ENCODE data around the gene FHL2.
A peak's percentile ranks its signal among the peaks of the same experiment; 100 is the strongest.
"Not testable (repeated sequence)": the region's sequence is repeated elsewhere in the genome, so short reads cannot be mapped to it uniquely, and the experiment has no call there.

The FHL2 gene

DNA sequence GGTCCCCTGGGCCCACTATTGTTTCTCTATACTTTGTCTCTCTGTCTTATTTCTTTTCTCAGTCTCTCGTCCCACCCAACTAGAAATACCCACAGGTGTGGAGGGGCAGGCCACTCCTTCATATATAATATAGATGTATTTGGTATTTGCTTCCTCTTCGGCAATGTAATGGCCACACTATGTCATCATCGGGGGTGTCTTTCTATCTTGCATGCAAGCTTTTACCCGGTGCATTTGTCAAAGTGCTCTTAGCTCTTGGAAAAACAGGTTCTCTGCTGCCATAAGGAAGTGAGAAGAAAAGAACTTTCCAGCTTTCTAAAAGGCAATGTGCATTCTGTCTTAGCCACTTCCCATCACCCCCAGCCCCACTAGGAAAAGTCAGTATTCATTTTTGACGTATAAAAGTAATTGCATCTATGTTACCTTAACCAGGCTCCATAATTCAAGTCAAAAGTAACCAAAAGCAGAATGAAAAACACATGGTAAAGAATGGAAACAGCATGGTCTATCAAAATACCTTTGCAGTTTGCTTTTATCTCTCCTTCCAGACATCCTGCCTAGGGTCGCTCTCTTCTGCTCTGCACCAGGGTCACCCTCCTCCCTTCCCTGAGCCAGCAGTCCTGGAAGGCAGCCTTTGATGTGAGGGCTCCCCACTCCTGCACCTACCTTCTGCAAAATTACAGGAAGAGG is 27.2 kb upstream of the FHL2 start:
- in situ Hi-C loops (cut with MboI; ENCODE audit: low pct_unique_long_range_greater_than_20kb, low sequenced_read_pairs): no loop called here
- no peak for DNase-seq

DNA sequence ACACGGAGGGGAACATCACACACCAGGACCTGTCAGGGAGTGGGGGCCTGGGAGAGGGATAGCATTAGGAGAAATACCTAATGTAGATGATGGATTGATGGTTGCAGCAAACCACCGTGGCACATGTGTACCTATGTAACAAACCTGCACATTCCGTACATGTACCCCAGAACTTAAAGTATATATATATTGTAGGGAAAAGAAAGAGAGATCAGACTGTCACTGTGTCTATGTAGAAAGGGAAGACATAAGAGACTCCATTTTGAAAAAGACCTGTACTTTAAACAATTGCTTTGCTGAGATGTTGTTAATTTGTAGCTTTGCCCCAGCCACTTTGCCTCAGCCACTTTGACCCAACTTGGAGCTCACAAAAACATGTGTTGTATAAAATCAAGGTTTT is 26.0 kb upstream of the FHL2 start:
- in situ Hi-C loops (cut with MboI; ENCODE audit: low pct_unique_long_range_greater_than_20kb, low sequenced_read_pairs); DNase-seq: not testable (repeated sequence)

- DNase-seq: no peak
- in situ Hi-C loops (cut with MboI; ENCODE audit: low pct_unique_long_range_greater_than_20kb, low sequenced_read_pairs): no loop called here
Observed at GRCh38 chr2:105422801-105423200, 23.9 kb upstream of the FHL2 start.

DNA sequence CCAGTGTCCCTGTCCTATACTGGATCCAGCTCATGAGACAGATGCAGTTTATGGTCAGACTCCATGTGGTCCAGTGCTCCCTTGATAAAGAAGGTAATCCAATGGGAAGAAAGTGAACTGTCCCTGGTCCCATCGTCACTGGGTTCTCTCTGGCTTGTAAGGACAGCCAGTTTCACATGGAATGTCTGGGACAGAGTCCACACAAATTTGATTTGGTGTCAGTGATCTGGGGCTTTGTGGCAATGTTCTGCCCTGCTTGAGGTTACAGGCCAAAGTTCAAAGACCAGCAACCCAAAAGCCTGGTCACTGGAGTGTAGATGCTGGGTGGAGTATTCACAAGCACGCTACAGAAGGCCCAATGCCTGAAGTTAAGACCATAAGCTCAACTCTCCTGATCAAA is 22.2 kb upstream of the FHL2 start:
- DNase-seq: no peak
- in situ Hi-C loops (cut with MboI; ENCODE audit: low pct_unique_long_range_greater_than_20kb, low sequenced_read_pairs): no loop called here

DNA sequence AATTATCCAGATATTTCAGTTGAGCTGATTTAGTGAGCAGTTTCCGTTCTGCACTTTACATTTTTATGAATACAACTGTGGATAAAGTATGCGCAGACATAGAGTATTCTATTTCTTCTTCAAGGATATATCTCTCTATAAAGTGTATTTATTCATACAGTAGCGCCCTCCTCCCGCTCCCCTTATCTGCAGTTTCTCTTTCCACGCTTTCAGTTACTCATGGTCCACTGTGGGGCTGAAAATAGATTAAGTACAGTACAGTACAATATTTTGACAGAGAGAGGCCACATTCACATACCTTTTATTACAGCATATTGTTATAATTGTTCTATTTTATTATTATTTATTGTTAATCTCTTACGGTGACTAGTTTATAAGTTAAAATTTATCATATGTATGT is 19.7 kb upstream of the FHL2 start:
- DNase-seq: no peak
- in situ Hi-C loops (cut with MboI; ENCODE audit: low pct_unique_long_range_greater_than_20kb, low sequenced_read_pairs): no loop called here

DNA sequence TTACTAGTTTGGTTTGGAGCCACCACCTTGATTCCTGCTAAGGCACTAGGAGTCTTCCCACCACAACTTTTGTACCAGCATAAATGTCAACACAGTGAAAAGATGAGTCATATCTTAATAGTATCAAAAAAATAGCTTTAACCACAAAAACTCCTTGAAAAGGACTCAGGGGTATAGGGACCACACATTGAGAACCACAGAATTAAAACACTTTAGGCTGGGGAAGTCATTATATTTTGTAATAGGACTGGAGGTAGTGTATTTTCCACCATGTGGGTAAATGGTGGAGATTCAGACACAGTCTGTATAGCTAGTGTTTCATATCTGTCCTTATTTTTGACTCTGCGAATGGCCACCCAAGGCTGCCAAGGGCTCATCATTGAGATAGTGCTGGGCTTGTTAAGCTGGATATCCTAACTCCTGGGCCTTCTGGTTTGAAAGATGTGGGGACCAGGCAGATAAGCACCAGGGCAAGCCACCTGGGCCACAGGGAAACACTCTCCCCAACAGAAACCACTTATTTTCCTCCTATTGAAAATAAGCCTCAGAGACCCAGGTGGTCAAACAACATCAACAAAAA is 19.1 kb upstream of the FHL2 start:
- no peak for DNase-seq
- in situ Hi-C loops (cut with MboI; ENCODE audit: low pct_unique_long_range_greater_than_20kb, low sequenced_read_pairs): no loop called here

- no peak for DNase-seq
- in situ Hi-C loops (cut with MboI; ENCODE audit: low pct_unique_long_range_greater_than_20kb, low sequenced_read_pairs): no loop called here
Observed at GRCh38 chr2:105416156-105416555, 17.3 kb upstream of the FHL2 start.

- no peak for DNase-seq
- in situ Hi-C loops (cut with MboI; ENCODE audit: low pct_unique_long_range_greater_than_20kb, low sequenced_read_pairs): no loop called here
Observed at GRCh38 chr2:105415007-105415406, 16.2 kb upstream of the FHL2 start.

DNA sequence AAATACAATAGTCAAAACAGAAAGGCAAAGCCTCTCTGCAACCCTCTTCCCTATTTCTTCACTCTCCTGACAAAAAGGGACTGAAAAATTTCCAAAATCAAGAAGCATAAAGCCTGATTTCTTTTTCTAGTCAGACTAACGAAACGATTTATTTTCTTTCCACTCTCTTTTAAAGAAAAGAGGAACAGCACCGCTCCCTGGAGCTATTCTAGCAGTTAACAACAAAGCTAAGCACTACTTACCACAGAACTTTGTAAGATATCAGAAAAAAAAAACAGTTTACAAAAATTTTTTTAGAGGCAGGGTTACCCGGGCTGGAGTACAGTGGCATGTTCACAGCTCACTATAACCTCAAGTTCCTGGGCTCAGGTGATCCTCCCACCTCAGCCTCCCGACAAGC is 14.4 kb upstream of the FHL2 start:
- peak; percentile 34 for DNase-seq
- in situ Hi-C loops (cut with MboI; ENCODE audit: low pct_unique_long_range_greater_than_20kb, low sequenced_read_pairs): no loop called here

- in situ Hi-C loops (cut with MboI; ENCODE audit: low pct_unique_long_range_greater_than_20kb, low sequenced_read_pairs): no loop called here
- DNase-seq: no peak
Observed at GRCh38 chr2:105412584-105412983, 13.7 kb upstream of the FHL2 start.

DNA sequence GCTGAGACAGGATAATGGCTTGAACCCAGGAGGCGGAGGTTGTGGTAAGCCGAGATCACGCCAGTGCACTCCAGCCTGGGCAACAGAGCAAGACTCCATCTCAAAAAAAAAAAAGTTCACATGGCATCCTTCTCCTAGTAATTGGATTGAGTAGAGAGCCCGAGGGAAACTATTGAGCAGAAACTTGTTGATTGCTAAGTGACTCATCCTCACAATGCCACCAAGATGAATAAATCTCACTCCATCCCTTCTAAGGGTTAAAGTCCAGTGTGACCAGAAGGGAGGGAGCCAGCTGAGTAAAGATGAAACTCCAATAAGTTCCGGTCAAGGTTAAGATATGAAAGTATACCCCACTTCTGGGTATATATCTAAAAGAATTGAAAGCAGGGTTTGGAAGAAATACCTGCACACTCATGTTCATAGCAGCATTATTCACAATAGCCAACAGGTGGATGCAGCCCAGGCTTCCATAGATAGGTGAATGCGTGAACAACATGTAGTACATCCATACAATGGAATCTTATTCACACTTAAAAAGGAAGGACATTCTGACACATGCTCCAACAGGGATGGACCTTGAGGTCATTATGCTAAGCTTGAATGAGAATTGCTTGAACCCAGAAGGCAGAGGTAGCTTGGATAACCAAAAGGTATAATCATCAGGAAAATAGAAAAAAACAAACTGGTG is 13.0 kb upstream of the FHL2 start:
- in situ Hi-C loops (cut with MboI; ENCODE audit: low pct_unique_long_range_greater_than_20kb, low sequenced_read_pairs): no loop called here
- DNase-seq: no peak

DNA sequence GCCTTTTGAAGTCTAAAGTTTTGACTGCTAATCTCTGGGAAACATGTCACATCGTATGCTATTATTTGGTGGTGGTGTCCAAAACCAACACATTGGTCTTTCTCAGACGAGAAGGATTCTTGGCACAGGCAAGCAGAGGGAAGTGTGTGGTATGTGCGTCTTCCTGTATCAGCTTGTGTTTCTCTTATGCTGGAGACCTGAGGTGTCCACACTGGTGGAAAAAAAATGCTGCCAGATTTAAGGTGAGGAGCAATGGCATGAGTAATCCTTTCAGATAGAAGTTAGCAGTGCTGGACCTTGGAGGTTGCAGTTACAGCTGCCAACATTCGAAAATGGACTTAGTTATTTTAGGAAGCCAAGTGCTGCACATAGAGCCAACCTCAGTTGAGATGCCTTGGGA is 11.7 kb upstream of the FHL2 start:
- DNase-seq: no peak
- in situ Hi-C loops (cut with MboI; ENCODE audit: low pct_unique_long_range_greater_than_20kb, low sequenced_read_pairs): no loop called here

- in situ Hi-C loops (cut with MboI; ENCODE audit: low pct_unique_long_range_greater_than_20kb, low sequenced_read_pairs): no loop called here
- no peak for DNase-seq
Observed at GRCh38 chr2:105409717-105410116, 10.9 kb upstream of the FHL2 start.

- no peak for DNase-seq
- in situ Hi-C loops (cut with MboI; ENCODE audit: low pct_unique_long_range_greater_than_20kb, low sequenced_read_pairs): no loop called here
Observed at GRCh38 chr2:105407946-105408743, 9.3 kb upstream of the FHL2 start.

- in situ Hi-C loops (cut with MboI; ENCODE audit: low pct_unique_long_range_greater_than_20kb, low sequenced_read_pairs): no loop called here
- DNase-seq: no peak
Observed at GRCh38 chr2:105406221-105406620, 7.4 kb upstream of the FHL2 start.

DNA sequence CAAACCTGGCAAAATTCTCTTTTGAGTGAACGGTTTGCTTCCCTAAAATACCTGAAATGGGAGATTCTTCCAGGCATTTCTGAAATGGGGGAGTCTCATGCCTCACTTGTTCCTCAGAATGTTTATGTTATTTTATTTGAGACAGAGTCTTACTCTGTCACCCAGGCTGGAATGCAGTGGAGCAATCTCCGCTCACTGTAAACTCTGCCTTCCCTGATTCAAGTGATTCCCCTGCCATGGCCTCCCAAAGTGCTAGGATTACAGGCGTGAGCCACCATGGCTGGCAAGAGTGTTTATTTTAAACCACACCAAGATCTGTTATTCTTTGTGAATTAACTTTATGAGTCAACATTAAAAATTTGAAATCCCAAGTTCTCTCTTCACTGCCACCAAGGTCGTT is 6.4 kb upstream of the FHL2 start:
- DNase-seq: no peak

GRCh38 chr2:105404736-105405135 is 5.9 kb upstream of the FHL2 start:
- in situ Hi-C loops (cut with MboI; ENCODE audit: low pct_unique_long_range_greater_than_20kb, low sequenced_read_pairs): no loop called here
- no peak for DNase-seq

More for the DNA sequence above, 6.4 kb upstream of the FHL2 start:
- in situ Hi-C loops (cut with MboI; ENCODE audit: low pct_unique_long_range_greater_than_20kb, low sequenced_read_pairs): no loop called here

- DNase-seq: peak; percentile 34
- in situ Hi-C loops (cut with MboI; ENCODE audit: low pct_unique_long_range_greater_than_20kb, low sequenced_read_pairs): no loop called here
Observed at GRCh38 chr2:105403783-105404698, 5.2 kb upstream of the FHL2 start.

DNA sequence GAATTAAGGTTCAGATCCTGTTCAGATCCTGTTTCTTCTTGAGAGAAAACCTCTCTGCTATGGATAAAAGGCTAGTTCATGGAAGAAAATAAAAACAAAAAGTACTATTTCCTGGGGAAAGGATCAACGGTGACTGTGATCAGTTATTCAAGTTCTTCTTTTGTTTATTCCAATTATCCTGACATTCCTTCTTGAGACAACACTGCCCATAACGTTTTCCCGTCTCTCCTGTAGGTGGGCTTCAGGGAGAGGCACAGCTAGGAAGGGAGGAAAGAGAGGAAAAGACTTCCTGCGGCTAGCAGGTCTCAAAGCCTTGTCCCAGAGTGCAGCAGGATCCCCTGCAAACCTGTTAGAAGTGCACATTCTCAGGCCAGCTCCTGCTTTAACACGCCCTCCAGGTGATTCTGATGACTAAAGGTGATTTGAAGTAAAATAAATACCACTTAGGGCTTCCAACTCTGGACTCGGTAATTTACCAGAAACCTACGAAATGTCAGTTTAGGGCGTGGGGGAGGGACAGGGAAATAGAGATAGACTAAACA is 4.5 kb upstream of the FHL2 start:
- in situ Hi-C loops (cut with MboI; ENCODE audit: low pct_unique_long_range_greater_than_20kb, low sequenced_read_pairs): no loop called here
- no peak for DNase-seq
